PC-3 (cell line): ENCODE measurements around the gene PPL.

Source experiments
- CTCF ChIP-seq: fragments of 300-600 bp; sonication (generic); conservative IDR thresholded peaks from 2 replicates; pipeline ENCODE4 v1.5.1; 2017; ENCODE audit warnings: antibody characterized with exemption, low read depth, mild to moderate bottlenecking, low read length
- EZH2 ChIP-seq: fragments of 300-600 bp; sonication (generic); IDR thresholded peaks from one replicate; pipeline ENCODE4 v1.6.1; 2017; ENCODE audit warnings: antibody characterized with exemption, mild to moderate bottlenecking, low read length; ENCODE audit not compliant: unreplicated experiment
- EZH2phosphoT487 ChIP-seq: fragments of 300-600 bp; sonication (generic); IDR thresholded peaks from 2 replicates; pipeline ENCODE4 v1.6.1; 2018; ENCODE audit warnings: mild to moderate bottlenecking, antibody characterized with exemption, low read length, borderline replicate concordance

- TF ChIP-seq CTCF (no peak), EZH2phosphoT487 (no peak), EZH2 (no peak)
Measured at GRCh38 chr16:4908854-4909401, 28.0 kb downstream of the PPL start.
